Mucosa of rectum (tissue), 2 donors: ENCODE results near the gene PIR.

Experiments
- H3K27ac ChIP-seq, 2 donors: one replicate each; pipeline ENCODE4 v1.7.0; 2013; ENCODE audit warnings: inconsistent platforms in 2 of 2, low read depth in 2 of 2, low read length in 2 of 2
- H3K27me3 ChIP-seq, 2 donors: one replicate each; pipeline ENCODE4 v1.7.0; 2013; ENCODE audit warnings: low read length in 2 of 2; ENCODE audit not compliant: control insufficient read depth in 2 of 2, insufficient read depth in 2 of 2
- H3K36me3 ChIP-seq, 2 donors: one replicate each; pipeline ENCODE4 v1.7.0; 2013; ENCODE audit warnings: low read length in 2 of 2; ENCODE audit not compliant: control insufficient read depth in 2 of 2, insufficient read depth in 2 of 2
- H3K4me1 ChIP-seq, 2 donors: one replicate each; pipeline ENCODE4 v1.7.0; 2013; ENCODE audit warnings: low read length in 2 of 2, mild to moderate bottlenecking in 1 of 2; ENCODE audit not compliant: control insufficient read depth in 2 of 2, insufficient read depth in 2 of 2
- H3K4me3 ChIP-seq, 2 donors: one replicate each; pipeline ENCODE4 v1.7.0; 2013; ENCODE audit warnings: low read length in 2 of 2
- H3K9ac ChIP-seq, 2 donors: one replicate each; pipeline ENCODE4 v1.7.0; 2013; ENCODE audit warnings: low read length in 2 of 2, low read depth in 1 of 2, mild to moderate bottlenecking in 1 of 2
- H3K9me3 ChIP-seq, 2 donors: one replicate each; pipeline ENCODE4 v1.7.0; 2013; ENCODE audit warnings: low read length in 2 of 2; ENCODE audit not compliant: control insufficient read depth in 2 of 2
- donor health status: healthy.
- donor health status: Normal muscosa, but diverticular disease.

PIR gene

DNA sequence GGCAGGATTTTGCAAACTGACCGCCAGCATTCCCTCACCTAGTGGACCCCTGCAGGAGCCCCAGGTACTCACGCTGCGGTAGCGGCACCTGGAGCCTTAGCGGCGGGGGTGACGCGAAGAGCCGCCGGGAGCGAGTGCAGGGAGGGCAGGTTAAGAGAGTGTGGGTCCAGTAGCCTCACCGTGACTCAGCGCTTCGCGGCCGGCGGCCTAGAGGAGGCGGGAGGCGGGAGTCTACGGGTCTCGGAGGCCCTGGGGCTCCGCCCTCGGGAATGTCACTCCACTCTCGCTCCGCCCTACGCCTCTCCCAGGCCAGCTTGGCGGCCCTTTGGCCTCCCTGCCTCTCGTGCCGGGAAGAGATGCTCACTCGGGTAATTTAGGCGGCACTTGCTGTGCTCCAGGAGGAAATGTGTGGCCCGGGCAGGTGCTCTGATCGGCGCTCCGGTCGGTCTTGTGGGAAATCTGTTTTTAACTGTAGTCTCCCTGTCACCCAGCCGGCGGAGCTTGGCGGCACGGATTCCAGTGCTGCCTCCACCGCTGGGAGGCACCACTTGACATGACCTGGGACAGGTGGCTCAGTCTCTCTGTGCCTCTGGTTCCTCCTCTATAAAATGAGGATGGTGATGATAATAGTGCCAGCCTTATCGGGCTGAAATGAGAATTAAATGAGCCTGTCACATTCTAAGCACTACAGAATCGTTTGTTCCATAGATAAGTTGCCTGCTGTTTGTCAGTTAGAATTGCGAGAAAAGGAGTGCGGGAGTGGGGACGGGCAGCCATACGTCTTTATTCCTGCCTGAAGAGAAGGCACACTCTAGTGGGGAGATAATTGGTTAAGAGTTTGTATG, at the start of gene PIR:
Gene PIR, minus strand, starts transcription at position 216 of the 845 bp plus-strand sequence. CDS start 2,076 bp downstream, outside the sequence.
- Histone ChIP-seq H3K9me3 (no peaks in the 10 kb centered on the region), H3K27me3 (peaks cover 2 to 17% of the 10 kb centered on the region in 2 donors), H3K4me1 (no peaks in the 10 kb centered on the region), H3K27ac (peak within 1 kb of the TSS; percentile 60 to 61), H3K36me3 (no peaks in the 10 kb centered on the region), H3K9ac (peak within 1 kb of the TSS; percentile 52 to 55), H3K4me3 (peak within 1 kb of the TSS; percentile 65 to 68)

DNA sequence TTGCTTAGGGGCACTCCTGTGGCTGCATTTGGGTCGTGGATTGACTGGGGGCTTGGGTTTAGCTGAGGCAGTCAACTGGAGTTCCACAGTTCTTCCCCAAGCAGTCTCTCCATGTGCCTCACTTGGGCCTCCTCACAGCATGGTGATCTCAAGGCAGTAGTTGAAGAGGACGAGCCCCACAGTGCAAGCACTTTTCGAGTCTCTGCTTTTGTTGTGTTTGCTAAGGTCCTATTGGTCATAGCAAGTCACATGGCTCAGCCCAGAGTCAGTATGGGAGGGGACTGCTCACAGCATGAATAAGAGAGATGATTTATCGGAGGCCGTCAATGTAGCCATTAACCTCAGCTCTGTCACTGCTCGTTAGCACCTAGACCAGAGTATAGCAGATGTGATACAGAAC, 37.2 kb upstream of the PIR start:
- H3K27ac ChIP-seq = no peak overlapping the region
- peaks cover 0 to 3% of the 10 kb centered on the region in 2 donors for H3K27me3 ChIP-seq
- no peaks in the 10 kb centered on the region for H3K4me1 ChIP-seq
- H3K9ac ChIP-seq = no peak overlapping the region
- H3K9me3 ChIP-seq = no peaks in the 10 kb centered on the region
- no peak overlapping the region for H3K4me3 ChIP-seq
- no peaks in the 10 kb centered on the region for H3K36me3 ChIP-seq

DNA sequence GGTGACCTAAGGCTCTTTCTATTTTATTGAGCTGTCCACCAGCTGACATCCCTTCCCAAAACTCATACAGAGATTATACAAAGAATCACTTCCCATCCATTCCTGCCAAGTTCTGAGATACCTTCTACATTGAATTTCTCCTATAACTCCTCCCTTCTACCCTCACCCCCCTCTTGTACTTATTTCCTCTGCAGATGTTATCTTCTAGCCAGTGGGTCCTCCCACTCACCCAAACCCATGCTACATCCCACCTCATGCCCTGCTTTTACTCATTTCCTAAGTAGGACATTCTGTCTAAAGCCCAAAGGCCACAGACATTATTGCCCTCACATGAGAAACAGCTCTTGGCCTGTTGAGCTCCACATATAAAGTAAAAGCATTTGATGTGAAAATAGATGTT, 36.0 kb upstream of the PIR start:
- Histone ChIP-seq H3K27ac (no peak overlapping the region), H3K27me3 (no peaks in the 10 kb centered on the region), H3K4me3 (no peak overlapping the region), H3K9me3 (no peaks in the 10 kb centered on the region), H3K4me1 (no peaks in the 10 kb centered on the region), H3K36me3 (no peaks in the 10 kb centered on the region), H3K9ac (no peak overlapping the region)

- no peaks in the 10 kb centered on the region for H3K27me3 ChIP-seq
- no peak overlapping the region for H3K4me3 ChIP-seq
Measured at GRCh38 chrX:15525664-15526416, 32.7 kb upstream of the PIR start.

DNA sequence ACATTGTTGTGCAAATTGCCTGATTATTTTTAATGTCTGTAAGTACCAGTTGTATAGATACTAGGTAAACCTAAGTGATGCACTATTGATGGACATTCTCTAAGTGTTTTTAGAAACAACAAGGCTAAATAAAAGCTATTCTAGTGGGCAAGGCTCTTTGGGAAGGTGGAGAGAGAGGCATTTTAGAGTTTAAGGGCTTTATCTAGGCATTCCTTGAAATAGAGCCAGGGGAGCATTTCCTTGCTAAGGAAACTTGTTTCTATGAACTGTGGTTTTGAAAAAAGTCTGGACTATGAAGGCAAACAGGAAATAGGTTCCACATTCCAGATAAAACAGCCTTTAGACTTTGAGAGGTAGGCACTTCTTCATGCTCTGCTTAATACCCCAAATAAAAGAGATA, 31.3 kb upstream of the PIR start:
- no peaks in the 10 kb centered on the region for H3K9me3 ChIP-seq
- no peaks in the 10 kb centered on the region for H3K36me3 ChIP-seq
- H3K4me1 ChIP-seq = no peaks in the 10 kb centered on the region
- H3K4me3 ChIP-seq = no peak overlapping the region
- peaks cover 0 to under 1% of the 10 kb centered on the region in 2 donors for H3K27me3 ChIP-seq
- no peak overlapping the region for H3K27ac ChIP-seq
- no peak overlapping the region for H3K9ac ChIP-seq

More at GRCh38 chrX:15525664-15526416, 32.7 kb upstream of the PIR start:
- H3K36me3 ChIP-seq = no peaks in the 10 kb centered on the region
- H3K9me3 ChIP-seq = no peaks in the 10 kb centered on the region
- no peak overlapping the region for H3K27ac ChIP-seq
- H3K4me1 ChIP-seq = no peaks in the 10 kb centered on the region
- H3K9ac ChIP-seq = no peak overlapping the region

DNA sequence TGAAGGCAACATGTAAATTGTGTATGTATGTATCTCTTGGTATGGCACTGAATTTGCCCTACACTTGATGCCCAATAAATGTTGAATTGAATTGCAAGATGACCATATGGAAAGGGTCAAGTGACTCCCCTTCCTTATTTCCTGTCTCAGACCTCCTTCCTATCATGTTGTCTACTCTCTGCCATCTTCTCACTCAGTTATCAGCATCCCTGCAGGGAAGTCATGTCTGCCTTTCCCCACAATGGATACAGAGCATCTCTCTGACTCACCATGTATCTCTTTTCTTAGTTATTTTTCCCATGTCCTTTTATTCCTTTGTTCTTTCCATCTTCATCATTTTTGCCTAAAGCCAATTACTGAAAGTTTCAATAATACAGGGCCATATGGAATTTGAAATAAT, 30.0 kb upstream of the PIR start:
- Histone ChIP-seq H3K36me3 (no peaks in the 10 kb centered on the region), H3K9me3 (no peaks in the 10 kb centered on the region), H3K4me3 (no peak overlapping the region), H3K27me3 (peaks cover 0 to 6% of the 10 kb centered on the region in 2 donors), H3K27ac (no peak overlapping the region), H3K4me1 (no peaks in the 10 kb centered on the region), H3K9ac (no peak overlapping the region)

GRCh38 chrX:15522464-15522863, 29.3 kb upstream of the PIR start:
- Histone ChIP-seq H3K9ac (no peak overlapping the region), H3K9me3 (no peaks in the 10 kb centered on the region), H3K27me3 (peaks cover 1 to 6% of the 10 kb centered on the region in 2 donors), H3K36me3 (no peaks in the 10 kb centered on the region), H3K4me1 (no peaks in the 10 kb centered on the region), H3K4me3 (no peak overlapping the region), H3K27ac (no peak overlapping the region)

DNA sequence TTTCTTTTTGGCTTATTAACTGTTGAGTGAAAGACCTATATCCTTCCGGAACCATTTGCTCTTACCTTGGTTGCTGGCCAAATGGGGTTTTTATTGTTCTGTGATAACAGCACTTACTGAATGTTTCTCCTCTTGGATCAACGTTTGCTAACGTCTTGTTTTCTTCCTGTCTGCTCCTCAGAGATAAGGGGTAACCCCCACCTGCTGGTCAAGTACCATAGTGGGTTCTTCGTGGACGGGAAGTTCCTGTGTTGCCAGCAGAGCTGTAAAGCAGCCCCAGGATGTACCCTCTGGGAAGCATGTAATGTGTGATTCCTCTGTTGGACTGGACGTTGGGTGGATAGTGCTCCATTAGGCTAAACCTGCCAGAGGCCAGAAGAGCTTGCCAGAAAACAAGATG, 22.8 kb upstream of the PIR start:
- H3K4me1 ChIP-seq = no peaks in the 10 kb centered on the region
- H3K9ac ChIP-seq = no peak overlapping the region
- peaks cover 7 to 9% of the 10 kb centered on the region in 2 donors for H3K27me3 ChIP-seq
- no peak overlapping the region for H3K4me3 ChIP-seq
- no peaks in the 10 kb centered on the region for H3K9me3 ChIP-seq
- no peaks in the 10 kb centered on the region for H3K36me3 ChIP-seq
- H3K27ac ChIP-seq = no peak overlapping the region

GRCh38 chrX:15514279-15514678, 21.1 kb upstream of the PIR start:
- no peak overlapping the region for H3K27ac ChIP-seq
- peaks cover 7 to 8% of the 10 kb centered on the region in 2 donors for H3K27me3 ChIP-seq
- H3K36me3 ChIP-seq = no peaks in the 10 kb centered on the region
- no peak overlapping the region for H3K9ac ChIP-seq
- no peaks in the 10 kb centered on the region for H3K9me3 ChIP-seq
- no peaks in the 10 kb centered on the region for H3K4me1 ChIP-seq
- H3K4me3 ChIP-seq = no peak overlapping the region

DNA sequence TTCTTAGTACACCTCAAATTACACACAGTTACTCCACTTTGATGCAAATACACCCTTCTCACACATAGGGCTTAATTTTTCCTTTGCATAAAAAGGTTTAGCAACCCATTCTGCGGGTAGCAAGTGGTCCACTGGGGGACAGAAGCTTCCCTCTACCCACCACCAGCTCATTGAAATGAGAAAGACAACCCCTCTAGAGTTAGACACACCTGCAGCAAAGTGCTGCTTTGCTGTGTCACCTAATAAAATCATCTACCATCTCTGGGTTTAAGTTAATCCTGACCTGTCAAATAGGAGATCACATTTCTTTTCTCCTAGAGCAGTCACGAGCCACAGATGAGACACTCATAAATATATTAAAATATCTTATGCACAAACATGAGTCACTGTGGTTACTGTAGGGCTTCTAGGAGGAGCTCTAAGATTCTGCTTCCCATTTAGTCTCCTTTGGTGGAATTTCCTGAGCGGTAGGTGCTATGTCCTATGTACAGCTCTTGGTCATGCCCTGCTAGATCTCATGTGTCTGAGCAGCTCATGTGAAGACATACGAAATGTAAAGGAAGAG, 19.4 kb upstream of the PIR start:
- no peak overlapping the region for H3K9ac ChIP-seq
- H3K4me1 ChIP-seq = no peaks in the 10 kb centered on the region
- H3K27ac ChIP-seq = no peak overlapping the region
- no peaks in the 10 kb centered on the region for H3K36me3 ChIP-seq
- peaks cover 3 to 6% of the 10 kb centered on the region in 2 donors for H3K27me3 ChIP-seq
- H3K9me3 ChIP-seq = no peaks in the 10 kb centered on the region
- no peak overlapping the region for H3K4me3 ChIP-seq
